AG09319 (cell line): Measurements from ENCODE around the gene PIGK.

Source experiments
- DNase-seq: peaks from one replicate; pipeline ENCODE4 v3.0.0-alpha.2; 2010; ENCODE audit warnings: low read depth; ENCODE audit errors: extremely low read depth
- CTCF ChIP-seq: IDR thresholded peaks from 2 replicates; pipeline ENCODE4 v1.5.1; 2011; ENCODE audit warnings: low read depth, mild to moderate bottlenecking, inconsistent platforms, low read length, moderate library complexity

PIGK gene

GRCh38 chr1:77219166-77219887 is at the start of gene PIGK:
TSS of gene PIGK (minus strand) at chr1:77219430. CDS start at chr1:77219402, 28 bp downstream.
- TF ChIP-seq CTCF, result peak; percentile 19
- DNase-seq, result peak; percentile 56

- no peak for TF ChIP-seq CTCF
- no peak for DNase-seq
These were observed 47.8 kb upstream of the PIGK start for GRCh38 chr1:77267035-77267434.

GRCh38 chr1:77265180-77265579 is 46.0 kb upstream of the PIGK start:
- TF ChIP-seq CTCF, result no peak
- DNase-seq, result no peak

- TF ChIP-seq CTCF, result no peak
These were observed 44.5 kb upstream of the PIGK start for GRCh38 chr1:77263708-77264107.

GRCh38 chr1:77253211-77253610 is 34.0 kb upstream of the PIGK start:
- no peak for TF ChIP-seq CTCF
- no peak for DNase-seq

More at GRCh38 chr1:77263708-77264107, 44.5 kb upstream of the PIGK start:
- no peak for DNase-seq

- no peak for DNase-seq
- TF ChIP-seq CTCF, result no peak
These were observed 30.9 kb upstream of the PIGK start for GRCh38 chr1:77250126-77250525.

GRCh38 chr1:77245830-77246229 is 26.6 kb upstream of the PIGK start:
- no peak for DNase-seq
- TF ChIP-seq CTCF, result no peak
